Muscle of arm (tissue), 12 donors: ENCODE measurements around the gene GMPR. TPM values are rescaled to one million over a fixed set of nuclear protein-coding genes. Genes with fewer than 3 reads are reported as not detected.

Experiments
- polyA plus RNA-seq, 12 donors: library from polyadenylated mRNA; unstranded; fragments of 120-200 nt; gene quantifications; one replicate each; pipeline ENCODE4 v1.2.1, GENCODE V29; 2013; ENCODE audit not compliant: insufficient read length in 12 of 12

Gene GMPR
- polyA plus RNA-seq, 12 donors, result 17.1 to 62.1 (median 51.7) TPM; not detected in 1

Other genes with a start within 250 kb of the GMPR start
- gene MYLIP, start 109.5 kb upstream of the GMPR start, polyA plus RNA-seq, result 10 to 100 TPM in 11 of 12 donors, not detected in 1; 28.2 to 51.1 (median 45.7) TPM